GM19468 (cell line): ENCODE data around the gene GALNT17.
"Not testable (repeated sequence)": the region's sequence is repeated elsewhere in the genome, so short reads cannot be mapped to it uniquely, and the experiment has no call there.

Source experiments
- ATAC-seq: cut with Tn5 transposase; IDR thresholded peaks from one replicate; pipeline ENCODE4 v1.9.1; 2021; ENCODE audit warnings: mild to moderate bottlenecking, moderate library complexity, moderate number of reproducible peaks; ENCODE audit not compliant: unreplicated experiment; ENCODE audit errors: extremely low read depth

GALNT17 gene

DNA sequence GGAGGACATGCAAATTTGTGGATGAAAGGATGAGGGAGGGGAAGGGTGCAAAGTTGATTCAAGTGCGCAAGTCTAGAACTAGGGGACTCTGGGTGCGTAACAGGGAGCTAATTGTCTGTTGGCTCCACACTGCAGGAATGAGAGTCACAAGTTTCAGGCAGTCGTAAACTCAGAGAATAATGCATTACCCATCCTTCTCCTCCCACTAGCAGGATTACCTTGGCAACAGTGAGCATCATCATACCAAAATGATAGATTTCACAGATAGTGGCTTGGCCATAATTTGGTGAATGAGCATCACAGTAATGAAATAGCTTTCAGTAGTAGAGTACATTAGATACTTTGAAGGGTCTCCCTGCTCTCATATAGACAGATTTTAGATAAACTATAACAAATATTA, 565.5 kb downstream of the GALNT17 start:
- ATAC-seq = no peak

DNA sequence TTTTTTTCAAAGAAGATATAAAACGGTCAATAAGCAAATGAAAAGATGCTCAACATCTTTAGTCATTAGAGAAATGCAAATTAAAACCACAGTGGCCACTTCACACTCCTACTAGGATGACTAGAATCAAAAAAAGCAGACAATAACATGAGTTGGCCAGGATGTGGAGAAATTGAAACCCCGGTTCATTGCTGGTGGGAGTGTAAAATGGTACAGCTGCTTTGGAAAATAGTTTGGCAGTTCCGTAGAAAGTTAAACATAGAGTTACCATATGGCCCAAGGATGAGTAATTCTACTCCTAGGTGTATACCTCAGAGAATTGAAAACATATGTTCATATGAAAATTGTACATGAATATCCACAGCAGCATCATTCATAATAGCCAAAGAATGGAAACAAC, 573.3 kb downstream of the GALNT17 start:
- ATAC-seq = no peak

DNA sequence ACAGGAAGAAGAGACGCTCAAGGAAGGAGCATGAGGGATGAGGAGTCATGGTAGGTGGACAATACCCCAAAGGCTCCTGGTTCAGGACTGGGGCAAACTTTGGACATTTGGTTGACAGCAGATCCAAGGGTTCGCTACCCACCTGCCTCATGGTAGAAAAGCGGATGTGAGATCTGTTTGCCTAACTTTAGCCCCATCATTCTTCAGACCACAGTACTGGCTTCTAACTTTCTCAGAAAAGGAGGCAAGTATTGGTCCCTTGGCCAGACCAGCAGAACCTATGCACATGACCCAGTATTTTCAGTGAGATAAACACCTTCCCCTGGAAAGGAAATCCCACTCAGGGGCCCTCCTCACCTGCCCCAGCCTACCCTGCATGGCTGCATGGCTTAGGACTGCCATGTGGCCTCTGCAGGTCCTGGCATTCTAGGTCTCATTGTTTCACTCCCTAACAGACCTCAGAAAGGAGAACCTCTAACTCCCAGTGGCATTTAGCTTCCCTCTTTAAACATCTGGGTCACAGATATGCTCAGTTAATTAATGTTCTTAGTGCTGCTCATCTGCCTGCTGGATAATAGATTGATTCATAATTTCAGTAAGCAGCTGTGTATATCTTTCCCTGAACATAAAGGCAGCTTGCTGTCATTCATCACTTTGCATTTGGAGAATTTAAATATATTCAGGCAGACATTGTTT, 574.1 kb downstream of the GALNT17 start:
- ATAC-seq = no peak

DNA sequence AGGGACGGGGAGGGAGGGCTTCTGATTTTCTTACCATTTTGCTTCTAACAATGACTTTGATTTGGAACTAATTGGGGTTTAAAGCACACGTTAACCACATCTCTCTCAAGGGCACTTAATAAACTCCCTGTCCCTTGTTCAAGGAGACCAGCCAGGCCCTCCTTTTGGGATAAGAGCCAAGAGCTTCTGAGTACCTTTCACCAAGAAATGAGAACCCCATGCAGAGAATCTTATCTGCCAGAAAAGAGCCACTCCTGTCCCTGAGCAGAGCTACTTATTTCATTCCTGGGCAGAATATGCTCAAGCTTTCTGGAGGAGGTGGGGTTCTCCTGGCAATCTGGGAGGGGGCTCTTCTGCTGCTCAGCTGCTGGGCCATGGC, 574.6 kb downstream of the GALNT17 start:
- ATAC-seq = no peak

DNA sequence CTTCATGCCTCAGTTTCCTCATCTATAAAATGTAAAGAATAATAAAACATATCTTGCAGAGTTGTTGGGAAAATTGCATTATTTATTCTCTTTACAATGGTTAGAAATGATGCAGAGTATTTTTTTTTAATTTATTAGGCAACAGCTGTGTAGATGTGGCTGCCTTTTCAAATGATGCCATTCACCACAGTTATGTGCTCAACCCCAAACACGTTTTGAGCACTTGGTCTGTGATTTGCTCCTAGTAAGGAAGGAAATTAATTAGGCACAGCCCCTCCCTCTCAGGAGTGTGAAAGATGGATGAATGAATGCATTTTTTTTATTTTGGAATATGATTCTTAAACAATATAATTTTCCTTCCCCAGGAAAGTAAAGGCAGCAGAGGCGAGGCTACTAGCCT, 575.1 kb downstream of the GALNT17 start:
- ATAC-seq = no peak

DNA sequence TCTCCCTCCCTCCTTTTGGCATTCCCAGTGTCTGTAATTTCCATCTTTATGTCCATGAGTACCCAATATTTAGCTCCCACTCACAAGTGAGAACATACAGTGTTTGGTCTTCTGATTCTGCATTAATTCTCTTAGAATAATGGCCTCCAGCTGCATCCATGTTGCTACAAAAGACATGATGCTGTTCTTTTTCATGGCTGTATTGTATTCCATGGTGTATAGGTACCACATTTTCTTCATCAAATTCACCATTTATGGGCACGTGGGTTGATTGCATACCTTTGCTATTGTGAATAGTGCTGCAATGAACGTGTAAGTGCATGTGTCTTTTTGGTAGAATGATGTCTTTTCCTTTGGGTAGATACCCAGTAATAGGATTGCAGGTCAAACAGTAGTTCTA, 576.8 kb downstream of the GALNT17 start:
- no peak for ATAC-seq

DNA sequence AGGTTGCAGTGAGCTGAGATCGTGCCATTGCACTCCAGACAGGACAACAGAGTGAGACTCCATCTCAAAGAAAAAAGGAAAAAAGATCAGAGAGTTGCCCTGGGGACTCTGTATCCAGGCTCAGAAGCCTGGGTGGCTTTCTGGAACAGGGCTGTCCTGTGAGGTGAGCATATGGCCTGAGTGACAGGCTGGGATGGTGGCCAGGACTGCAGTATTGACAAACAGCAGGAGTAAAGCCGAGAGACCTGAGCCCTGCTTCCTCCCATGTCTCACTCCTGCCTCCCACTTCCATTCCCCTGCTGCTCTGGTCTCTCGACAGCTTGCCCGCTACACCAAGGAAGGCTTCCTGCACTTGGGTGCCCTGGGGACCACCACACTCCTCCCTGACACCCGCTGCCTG, 578.5 kb downstream of the GALNT17 start:
- no peak for ATAC-seq

DNA sequence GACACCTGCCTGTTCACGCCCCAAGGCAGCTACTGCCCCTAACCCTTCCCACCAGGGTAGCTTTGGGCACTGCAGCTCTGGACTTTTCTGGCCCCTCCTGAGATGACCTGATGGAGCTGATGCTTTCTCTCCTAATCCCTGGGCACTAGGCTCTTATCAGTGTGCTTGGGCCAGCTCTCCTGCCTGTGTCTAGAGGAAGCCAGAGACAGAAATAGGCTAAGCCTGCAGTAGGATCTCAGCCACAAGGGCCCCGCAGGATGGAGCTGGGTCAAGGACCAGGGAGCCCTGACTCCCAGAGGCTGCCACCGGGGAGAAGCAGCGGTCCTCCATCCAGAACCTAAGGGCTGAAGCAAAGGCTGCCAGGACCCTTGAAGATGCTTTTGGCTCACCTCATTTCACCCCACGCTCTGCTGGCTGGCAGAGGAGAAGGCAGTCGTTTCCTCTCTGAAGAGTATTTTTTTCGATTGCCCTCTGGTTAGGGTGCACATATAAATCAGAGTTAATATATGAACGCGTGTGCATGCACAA, 580.8 kb downstream of the GALNT17 start:
- no peak for ATAC-seq

DNA sequence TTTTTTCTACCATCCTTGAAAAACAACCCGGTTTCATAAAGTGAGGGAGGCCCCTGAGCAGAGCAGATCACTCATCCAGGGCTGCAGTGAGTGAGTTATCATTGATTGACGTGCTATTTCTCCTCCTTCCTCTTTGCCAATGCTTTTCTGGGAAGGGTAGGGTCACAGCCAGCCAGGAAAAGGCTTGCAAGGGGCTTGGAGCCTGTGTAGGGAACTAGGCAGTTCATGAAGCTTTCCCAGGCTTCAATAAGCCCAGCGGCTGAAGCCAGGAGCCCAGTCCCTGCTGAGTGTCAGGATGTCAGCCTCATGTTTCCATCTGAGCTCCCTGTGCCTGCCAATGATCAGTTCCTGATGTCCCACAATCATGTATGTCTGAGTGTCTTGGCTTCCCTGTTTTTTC, 584.7 kb downstream of the GALNT17 start:
- ATAC-seq = no peak

DNA sequence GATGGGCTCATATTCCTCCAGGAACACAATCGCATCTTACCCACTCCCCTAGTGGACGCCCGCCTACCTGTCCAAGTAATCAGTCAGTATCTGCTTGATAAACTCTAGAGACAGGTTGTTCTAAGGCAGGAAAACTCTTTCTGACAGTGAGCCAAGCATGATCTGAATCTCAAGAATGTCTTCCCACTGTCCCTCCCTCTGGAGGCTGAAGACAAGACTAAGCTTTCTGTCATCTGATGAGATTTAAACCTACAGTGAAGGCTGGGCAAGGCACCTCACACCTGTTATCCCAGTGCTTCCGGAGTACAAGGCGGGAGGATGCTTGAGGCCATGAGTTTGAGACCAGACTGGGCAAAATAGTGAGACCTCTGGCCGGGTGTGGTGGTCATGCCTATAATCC, 586.6 kb downstream of the GALNT17 start:
- no peak for ATAC-seq

DNA sequence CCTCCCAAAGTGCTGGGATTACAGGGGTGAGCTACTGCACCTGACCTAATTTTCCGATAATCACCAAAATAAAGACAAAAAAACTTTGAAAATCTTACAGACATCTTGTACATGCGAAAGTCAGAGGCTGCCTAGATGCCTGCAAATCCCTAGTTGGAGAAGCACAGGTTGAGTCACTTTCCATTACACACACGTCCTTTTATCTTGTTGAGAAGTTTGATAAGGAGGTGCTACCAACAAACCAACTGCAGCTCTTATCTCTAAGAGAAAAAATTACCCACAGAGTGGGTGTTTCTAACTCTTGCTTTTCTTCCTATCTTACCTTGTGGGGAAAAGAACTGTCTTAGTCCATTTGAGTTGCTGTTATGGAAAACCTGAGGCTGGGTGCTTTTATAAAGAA, 589.8 kb downstream of the GALNT17 start:
- ATAC-seq = no peak

DNA sequence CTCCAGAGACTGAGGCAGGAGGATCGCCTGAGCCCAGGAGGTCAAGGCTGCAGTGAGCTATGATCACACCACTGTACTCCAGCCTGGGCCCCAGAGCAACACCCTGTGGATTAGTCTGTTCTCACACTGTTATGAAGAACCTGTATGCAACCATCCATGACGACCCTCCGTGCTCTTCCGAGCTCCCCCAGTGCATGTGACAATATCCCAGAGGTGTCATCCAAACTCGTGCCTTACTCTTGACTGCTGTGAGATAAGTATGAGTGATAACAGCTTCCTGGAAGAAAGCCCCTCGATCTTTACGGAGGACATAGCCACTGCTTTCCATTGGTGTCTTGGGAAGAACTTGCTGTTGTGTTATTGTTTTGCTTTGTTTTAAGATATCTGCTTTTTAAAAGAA, 591.9 kb downstream of the GALNT17 start:
- ATAC-seq = no peak

DNA sequence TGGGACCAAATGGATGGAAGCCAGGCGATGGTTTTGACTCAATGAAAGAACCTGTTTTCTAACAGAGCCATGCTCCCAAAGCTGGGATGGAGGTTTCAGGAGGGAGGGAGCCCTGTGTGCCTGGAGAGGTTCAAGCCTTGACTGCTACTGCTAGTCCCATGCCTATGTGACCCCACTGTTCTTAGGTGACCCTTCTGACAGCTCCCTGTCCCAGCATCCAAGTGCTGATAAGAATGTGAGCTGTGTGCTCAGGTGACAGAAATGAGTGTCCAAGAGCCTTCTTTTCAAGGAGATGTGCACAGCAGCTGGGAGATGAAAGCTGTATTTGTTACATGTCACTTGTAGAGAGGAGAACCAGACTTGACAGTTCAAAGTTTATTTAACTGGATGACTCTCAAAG, 595.4 kb downstream of the GALNT17 start:
- ATAC-seq = no peak

DNA sequence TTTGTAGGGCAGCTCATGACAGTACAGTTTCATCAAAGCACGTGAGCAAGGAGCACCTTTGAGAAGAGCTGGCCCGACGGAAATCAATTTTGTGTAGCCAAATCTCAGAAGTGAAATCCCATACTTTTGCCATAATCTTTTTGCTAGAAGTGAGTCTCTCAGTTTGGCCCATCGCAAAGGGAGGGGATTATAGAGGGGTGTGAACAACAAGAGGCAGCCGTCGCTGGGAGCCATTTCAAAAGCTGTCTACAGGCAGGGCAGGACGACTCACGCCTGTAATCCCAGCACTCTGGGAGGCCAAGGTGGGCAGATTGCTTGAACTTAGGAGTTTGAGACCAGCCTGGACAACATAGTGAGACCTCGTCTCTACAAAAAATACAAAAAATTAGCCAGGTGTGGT, 599.8 kb downstream of the GALNT17 start:
- ATAC-seq = no peak

DNA sequence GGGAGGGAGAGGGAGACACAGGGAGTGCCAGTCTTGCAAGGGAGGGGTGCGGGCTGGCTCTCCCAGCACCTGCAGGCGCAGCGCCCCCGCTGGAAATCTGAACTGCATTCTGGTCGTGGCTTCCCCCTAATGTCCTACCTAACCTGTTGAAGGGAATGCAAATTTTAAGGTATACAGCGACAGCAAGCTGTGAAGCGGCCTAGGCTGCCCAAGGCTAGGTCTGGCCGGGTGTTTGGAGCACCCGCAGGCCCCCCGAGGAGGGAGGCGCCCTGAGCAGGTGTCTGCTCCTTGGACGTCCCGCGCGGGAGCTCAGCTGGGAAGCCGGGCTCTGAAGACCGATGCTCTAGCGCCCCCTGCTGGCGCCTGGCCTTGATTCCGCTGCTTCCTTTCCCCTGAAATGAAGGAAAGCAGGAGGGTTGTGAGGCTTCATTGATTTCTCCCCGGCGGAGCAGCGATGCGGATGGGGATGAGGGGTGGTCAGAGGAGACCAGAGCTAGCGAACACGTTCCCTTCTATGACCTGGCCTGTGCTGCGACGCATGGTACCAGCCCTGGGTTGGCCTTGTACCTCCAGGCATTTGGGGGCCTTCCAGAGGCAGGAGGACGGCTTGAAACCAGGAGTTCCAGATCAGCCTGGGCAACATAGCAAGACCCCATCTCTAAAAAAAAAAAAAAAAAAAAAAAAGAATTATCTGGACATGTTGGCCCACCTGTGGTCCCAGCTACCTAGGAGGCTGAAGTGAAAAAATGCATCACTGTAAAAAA, 601.3 kb downstream of the GALNT17 start:
- no peak for ATAC-seq

DNA sequence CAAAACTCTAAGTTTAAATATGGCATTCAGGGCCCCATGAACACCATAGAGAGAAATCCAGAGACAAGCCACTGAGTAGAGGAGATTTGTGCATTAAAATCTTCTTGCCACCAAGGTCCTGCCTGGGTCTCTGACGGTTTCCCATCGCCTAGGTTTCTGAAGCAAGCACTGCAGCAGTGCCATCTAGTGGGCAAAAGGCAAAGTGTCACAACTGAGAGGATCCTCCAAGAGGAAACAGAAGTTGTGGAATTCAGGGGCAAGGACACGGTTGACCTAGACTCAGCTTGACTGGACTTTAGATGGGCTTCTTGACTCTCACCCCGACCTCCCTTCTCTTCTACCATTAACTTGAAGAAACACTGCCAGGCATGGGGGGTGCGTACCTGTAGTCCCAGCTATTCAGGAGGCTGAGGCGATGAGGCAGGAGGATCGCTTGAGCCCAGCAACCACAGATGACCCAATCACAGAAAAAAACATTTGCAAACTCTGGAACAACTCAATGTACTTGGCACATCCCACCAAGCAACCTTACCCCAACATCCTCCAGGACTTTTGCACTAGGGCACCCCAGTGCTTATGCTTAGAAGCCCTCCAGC, 604.1 kb downstream of the GALNT17 start:
- no peak for ATAC-seq

DNA sequence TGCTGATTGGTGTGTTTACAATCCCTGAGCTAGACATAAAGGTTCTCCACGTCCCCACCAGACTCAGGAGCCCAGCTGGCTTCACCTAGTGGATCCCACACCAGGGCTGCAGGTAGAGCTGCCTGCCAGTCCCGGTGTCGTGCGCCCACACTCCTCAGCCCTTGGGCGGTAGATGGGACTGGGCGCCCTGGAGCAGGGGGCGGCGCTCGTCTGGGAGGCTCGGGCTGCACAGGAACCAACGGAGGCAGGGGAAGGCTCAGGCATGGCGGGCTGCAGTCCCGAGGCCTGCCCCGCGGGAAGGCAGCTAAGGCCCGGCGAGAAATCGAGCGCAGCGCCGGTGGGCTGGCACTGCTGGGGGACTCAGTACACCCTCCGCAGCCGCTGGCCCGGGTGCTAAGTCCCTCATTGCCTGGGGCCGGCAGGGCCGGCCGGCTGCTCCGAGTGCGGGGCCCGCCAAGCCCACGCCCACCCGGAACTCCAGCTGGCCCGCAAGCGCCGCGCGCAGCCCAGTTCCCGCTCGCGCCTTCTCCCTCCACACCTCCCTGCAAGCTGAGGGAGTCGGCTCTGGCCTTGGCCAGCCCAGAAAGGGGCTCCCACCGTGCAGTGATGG, 606.1 kb downstream of the GALNT17 start:
- not testable (repeated sequence) for ATAC-seq

DNA sequence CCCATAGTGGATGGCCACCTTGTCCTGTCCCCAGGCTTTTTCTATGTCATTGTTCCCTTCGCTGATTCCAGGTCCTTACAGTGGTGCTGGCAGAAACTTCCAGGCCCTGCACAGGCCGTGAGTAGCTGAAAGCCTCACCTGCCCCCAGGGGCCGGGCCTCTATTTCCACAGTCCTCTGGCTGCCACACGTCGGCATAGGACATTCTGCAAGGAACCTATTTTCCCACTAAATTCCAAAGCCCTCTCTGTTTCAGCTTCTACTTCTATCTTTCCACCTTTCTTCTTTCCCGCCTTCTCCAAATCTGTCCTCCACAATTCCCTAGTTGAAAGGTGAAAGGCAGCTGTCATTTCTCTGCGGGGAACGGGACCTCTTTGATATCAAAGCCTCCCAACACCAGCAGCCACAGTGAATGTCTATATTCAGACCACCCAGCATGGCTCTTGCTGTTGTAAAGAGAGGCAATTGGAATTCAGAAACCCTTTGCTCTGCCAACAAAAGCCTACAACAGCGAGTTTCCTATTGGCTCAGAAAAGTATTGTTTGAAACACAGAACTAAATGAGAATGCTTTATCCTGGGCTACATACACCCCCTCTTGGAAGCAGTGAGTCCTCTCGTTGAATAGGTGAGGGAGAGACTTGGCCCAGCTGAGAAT, 607.7 kb downstream of the GALNT17 start:
- ATAC-seq = no peak

DNA sequence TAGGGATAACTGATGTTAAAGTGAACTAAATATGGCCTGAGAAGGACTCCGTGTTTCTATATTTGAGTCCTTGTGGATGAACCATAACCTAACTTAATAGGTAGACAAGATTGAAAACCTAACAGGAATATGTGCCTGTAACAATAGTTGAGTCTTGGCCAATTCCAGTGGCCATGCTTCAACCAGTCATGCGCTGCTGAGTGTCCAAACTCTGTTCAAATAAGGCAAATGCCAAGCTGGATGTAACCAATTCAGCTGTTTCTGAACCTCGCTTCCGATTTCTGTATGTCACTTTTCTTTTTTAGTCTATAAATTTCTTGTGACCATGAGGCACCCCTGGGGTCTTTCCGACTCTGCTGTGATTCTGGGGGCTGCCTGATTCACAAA, 608.2 kb downstream of the GALNT17 start:
- ATAC-seq = no peak

DNA sequence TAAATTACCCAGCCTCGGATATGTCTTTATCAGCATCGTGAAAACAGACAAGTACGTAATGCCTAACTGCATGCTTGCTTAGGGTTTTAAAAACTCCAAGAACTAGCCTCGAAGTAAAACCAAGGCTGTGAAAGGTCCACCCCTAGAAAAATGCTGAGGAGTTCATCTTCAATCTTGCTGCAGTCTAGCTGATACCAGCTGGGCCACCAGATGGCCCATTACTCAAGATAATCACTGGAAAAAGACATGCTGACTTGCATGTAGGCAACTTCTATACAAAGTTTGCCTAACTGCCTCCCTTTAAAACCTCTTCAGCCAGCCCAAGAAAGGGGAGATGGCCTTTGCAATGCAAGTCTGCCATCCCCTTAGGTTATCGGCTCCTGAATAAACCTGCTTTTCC, 614.1 kb downstream of the GALNT17 start:
- ATAC-seq = no peak
